ENCODE data around the gene RETREG3.

- TF ChIP-seq POLR2AphosphoS5 (IDR thresholded peaks at IDR 0.05; ENCODE audit: insufficient read depth in 1 of 2, low read depth in 1 of 2), result no peak
- TF ChIP-seq CTCF (IDR thresholded peaks at IDR 0.05), result no peak
- no peak for TF ChIP-seq POLR2A (IDR thresholded peaks at IDR 0.05)
Measured at GRCh38 chr17:42538482-42538881, 70.7 kb downstream of the RETREG3 start.
